ENCODE results near the gene TEK. TPM values are rescaled to one million over a fixed set of nuclear protein-coding genes. Genes with fewer than 3 reads are reported as not detected.

Gene TEK
- total and polyA plus RNA-seq, 10 of the 15 experiments (the other 5 are each of a cell fraction or from before 2014, with no cell fraction given), result not detected

DNA sequence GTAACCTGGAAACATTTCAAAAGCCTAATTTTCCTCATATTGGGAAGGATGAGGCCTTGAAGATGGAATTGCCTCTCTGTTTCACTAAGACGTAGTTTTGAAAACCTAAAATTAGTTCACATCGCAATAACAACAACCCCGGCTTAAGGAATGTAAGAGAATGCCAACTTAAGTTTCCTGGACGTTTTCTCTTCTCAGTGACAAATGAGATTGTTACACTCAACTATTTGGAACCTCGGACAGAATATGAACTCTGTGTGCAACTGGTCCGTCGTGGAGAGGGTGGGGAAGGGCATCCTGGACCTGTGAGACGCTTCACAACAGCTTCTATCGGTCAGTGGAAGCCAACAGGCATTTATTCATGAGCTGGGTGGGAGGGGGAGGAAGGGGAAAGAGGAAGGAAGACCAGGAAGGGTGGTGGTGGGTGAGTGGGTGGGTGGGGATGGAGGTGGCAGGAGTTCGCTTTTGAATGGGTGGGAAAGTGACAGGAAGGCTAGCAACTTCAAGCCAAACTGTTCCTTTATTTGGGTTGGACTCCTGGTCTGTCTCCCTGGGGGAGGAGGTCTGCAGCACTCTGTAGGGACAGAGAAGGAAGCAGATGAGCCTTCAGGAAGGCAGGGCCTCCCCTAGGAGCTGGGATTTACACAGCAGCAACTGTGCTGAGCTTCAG is 83.4 kb downstream of the TEK start:
- Histone ChIP-seq H2AFZ (ENCODE audit: control insufficient read depth, low read depth, low read length) (no peak overlapping the region), H3K9me3 (replicated peaks; ENCODE audit: control insufficient read depth, insufficient read depth, low read length) (no peaks in the 10 kb centered on the region), H3K36me3 (ENCODE audit: control insufficient read depth in 2 of 2, insufficient read depth in 2 of 2, low read length in 1 of 2) (no peaks in the 10 kb centered on the region), H3K4me3 (no peak overlapping the region), H3K27me3 (replicated peaks in 1 of 2; ENCODE audit: control insufficient read depth in 2 of 2, insufficient read depth in 2 of 2, low read length in 1 of 2) (no peaks in the 10 kb centered on the region), H3K9ac (ENCODE audit: control insufficient read depth, insufficient read depth, low read length) (no peak overlapping the region), H4K20me1 (ENCODE audit: control insufficient read depth, insufficient read depth) (no peaks in the 10 kb centered on the region), H3K4me1 (ENCODE audit: control insufficient read depth, insufficient read depth, low read length) (no peaks in the 10 kb centered on the region), H3K27ac (ENCODE audit: control insufficient read depth, insufficient read depth) (no peak overlapping the region), H3K79me2 (ENCODE audit: control insufficient read depth, insufficient read depth, low read length) (no peaks in the 10 kb centered on the region), H3K4me2 (ENCODE audit: control insufficient read depth, insufficient read depth) (no peak overlapping the region)
- ChIA-PET CTCF (no interaction called here), SMC1A (ENCODE audit: uncharacterized antibody, unreplicated experiment) (no interaction called here), POLR2A (no interaction called here), RAD21 (ENCODE audit: unreplicated experiment) (no interaction called here)
- no peak for TF ChIP-seq NFXL1 (IDR thresholded peaks at IDR 0.05; ENCODE audit: borderline replicate concordance)
- no peak for TF ChIP-seq HDAC6 (IDR thresholded peaks at IDR 0.05; ENCODE audit: unreplicated experiment)
- TF ChIP-seq SIN3A (IDR thresholded peaks at IDR 0.05; ENCODE audit: low read depth, low read length), result no peak
- TF ChIP-seq MXI1 (IDR thresholded peaks at IDR 0.05; ENCODE audit: low read depth, low read length), result no peak
- TF ChIP-seq SREBF2 (IDR thresholded peaks at IDR 0.05; ENCODE audit: low read length), result no peak
- TF ChIP-seq RCOR1 (conservative IDR thresholded peaks at IDR 0.05; ENCODE audit: low read depth, low read length), result no peak
- TF ChIP-seq ZZZ3 (IDR thresholded peaks at IDR 0.05; ENCODE audit: control insufficient read depth, insufficient read length, low read depth), result no peak
- TF ChIP-seq PAX5 (IDR thresholded peaks at IDR 0.05; ENCODE audit: borderline replicate concordance, low read depth, low read length), result no peak
- TF ChIP-seq, protein P1, sequence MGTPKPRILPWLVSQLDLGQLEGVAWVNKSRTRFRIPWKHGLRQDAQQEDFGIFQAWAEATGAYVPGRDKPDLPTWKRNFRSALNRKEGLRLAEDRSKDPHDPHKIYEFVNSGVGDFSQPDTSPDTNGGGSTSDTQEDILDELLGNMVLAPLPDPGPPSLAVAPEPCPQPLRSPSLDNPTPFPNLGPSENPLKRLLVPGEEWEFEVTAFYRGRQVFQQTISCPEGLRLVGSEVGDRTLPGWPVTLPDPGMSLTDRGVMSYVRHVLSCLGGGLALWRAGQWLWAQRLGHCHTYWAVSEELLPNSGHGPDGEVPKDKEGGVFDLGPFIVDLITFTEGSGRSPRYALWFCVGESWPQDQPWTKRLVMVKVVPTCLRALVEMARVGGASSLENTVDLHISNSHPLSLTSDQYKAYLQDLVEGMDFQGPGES (IDR thresholded peaks at IDR 0.05), result no peak
- no peak for TF ChIP-seq IRF4 (IDR thresholded peaks at IDR 0.05; ENCODE audit: low read depth, low read length)
- TF ChIP-seq MEF2A (IDR thresholded peaks at IDR 0.05; ENCODE audit: insufficient read depth, low read depth, low read length), result no peak
- no peak for TF ChIP-seq IKZF1 (conservative IDR thresholded peaks at IDR 0.05)
- TF ChIP-seq TCF3 (IDR thresholded peaks at IDR 0.05; ENCODE audit: borderline replicate concordance, insufficient read depth, low read depth, low read length), result no peak
- TF ChIP-seq, protein P2, sequence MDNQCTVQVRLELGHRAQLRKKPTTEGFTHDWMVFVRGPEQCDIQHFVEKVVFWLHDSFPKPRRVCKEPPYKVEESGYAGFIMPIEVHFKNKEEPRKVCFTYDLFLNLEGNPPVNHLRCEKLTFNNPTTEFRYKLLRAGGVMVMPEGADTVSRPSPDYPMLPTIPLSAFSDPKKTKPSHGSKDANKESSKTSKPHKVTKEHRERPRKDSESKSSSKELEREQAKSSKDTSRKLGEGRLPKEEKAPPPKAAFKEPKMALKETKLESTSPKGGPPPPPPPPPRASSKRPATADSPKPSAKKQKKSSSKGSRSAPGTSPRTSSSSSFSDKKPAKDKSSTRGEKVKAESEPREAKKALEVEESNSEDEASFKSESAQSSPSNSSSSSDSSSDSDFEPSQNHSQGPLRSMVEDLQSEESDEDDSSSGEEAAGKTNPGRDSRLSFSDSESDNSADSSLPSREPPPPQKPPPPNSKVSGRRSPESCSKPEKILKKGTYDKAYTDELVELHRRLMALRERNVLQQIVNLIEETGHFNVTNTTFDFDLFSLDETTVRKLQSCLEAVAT (IDR thresholded peaks at IDR 0.05), result no peak
- no peak for TF ChIP-seq MAX (IDR thresholded peaks at IDR 0.05; ENCODE audit: low read depth, low read length)
- no peak for TF ChIP-seq RB1 (IDR thresholded peaks at IDR 0.05; ENCODE audit: borderline replicate concordance)
- FAIRE-seq (no peak), DNase-seq (ENCODE audit: low read depth, low spot score) (no peak), ATAC-seq (no peak)
- intact Hi-C loops (cut with micrococcal nuclease; ENCODE audit: unreplicated experiment) (no loop called here), in situ Hi-C loops (cut with MboI) (no loop called here)
- BruUV-seq (replicated peaks), result no TSS peak
- 21% methylated on average over 10 of the region's 10 CpGs for WGBS (ENCODE audit: insufficient coverage, insufficient replicate concordance, low lambda C conversion rate, missing lambda C conversion rate)

All from GM12878 (cell line).